K562 (cell line): ENCODE measurements around the gene SYTL2. TPM values are rescaled to one million over a fixed set of nuclear protein-coding genes. Genes with fewer than 3 reads are reported as not detected.

Source experiments
- ATAC-seq: fragments of 200-7000 bp; cut with Tn5 transposase; 3 replicates; pipeline ENCODE4 v1.9.1; 2020; ENCODE audit warnings: moderate library complexity
- BruUV-seq: library from RNA; stranded (reverse); fragments of 400-500 nt; replicated peaks from 2 replicates; lab custom pipeline; 2021; lab: Mats Ljungman, UMichigan
- CTCF ChIA-PET: fragments of 300-600 bp; formaldehyde crosslinking; extraction: SDS; loops from one replicate; lab custom pipeline; 2021; ENCODE audit warnings: low intra/inter-chr PET ratio; lab: Yijun Ruan, JAX
- POLR2A ChIA-PET: fragments of 300-600, 350-650 bp; sonication (Branson Sonifier 250); formaldehyde crosslinking; extraction: SDS; loops from one replicate; lab custom pipeline; 2021; ENCODE audit warnings: antibody characterized with exemption, inconsistent platforms; lab: Yijun Ruan, JAX
- DNase-seq, 4 experiments: peaks; one replicate each; pipeline versions ENCODE4 v3.0.0 to v3.0.0-alpha.2; 2011 to 2018; ENCODE audit warnings: low spot score in 3 of 4, mixed read lengths in 3 of 4; ENCODE audit errors: extremely low read depth in 1 of 4
- FAIRE-seq: peaks from 2 replicates; lab custom pipeline; 2011; peaks lifted over from hg19 to GRCh38; lab: Jason Lieb, UNC
- H2AFZ ChIP-seq: 2 replicates; pipeline ENCODE4 v1.6.0; 2011; ENCODE audit warnings: low read depth, low read length, control low read depth, inconsistent platforms
- H3K27ac ChIP-seq: fragments of 200-600 bp; 3 replicates; pipeline ENCODE4 v1.8.0; 2011; ENCODE audit warnings: low read depth, mild to moderate bottlenecking, control low read depth, inconsistent platforms, low read length, moderate library complexity, mixed read lengths; ENCODE audit errors: extremely low read depth
- H3K27me3 ChIP-seq, 2 experiments: fragments of 300-600 bp in 1 of 2; 2 replicates in 1 of 2; 3 replicates in 1 of 2; pipeline versions ENCODE4 v1.6.0 to v1.8.0; 2011; ENCODE audit warnings: inconsistent platforms in 2 of 2, low read length in 2 of 2, mild to moderate bottlenecking in 1 of 2, mixed read lengths in 1 of 2, moderate library complexity in 1 of 2; ENCODE audit not compliant: control insufficient read depth in 2 of 2, insufficient read depth in 2 of 2
- H3K36me3 ChIP-seq: fragments of 300-600 bp; 3 replicates; pipeline ENCODE4 v1.8.0; 2011; ENCODE audit warnings: mild to moderate bottlenecking, low read length, inconsistent platforms; ENCODE audit not compliant: control insufficient read depth, insufficient read depth
- H3K4me1 ChIP-seq, 2 experiments: fragments of 200-600 bp in 1 of 2; replicated peaks in 1 of 2; 2 replicates in 1 of 2; 3 replicates in 1 of 2; pipeline versions ENCODE4 v1.5.1 to v1.8.0; 2011; ENCODE audit warnings: inconsistent platforms in 2 of 2, low read length in 2 of 2, mild to moderate bottlenecking in 1 of 2, mixed read lengths in 1 of 2, moderate library complexity in 1 of 2; ENCODE audit not compliant: control insufficient read depth in 2 of 2, insufficient read depth in 2 of 2
- H3K4me2 ChIP-seq: 2 replicates; pipeline ENCODE4 v1.6.1; 2011; ENCODE audit warnings: low read length, control low read depth, inconsistent platforms, mixed read lengths; ENCODE audit not compliant: insufficient read depth
- H3K4me3 ChIP-seq: fragments of 200-600 bp; sonication (generic), shearing (Covaris generic); 2 replicates; pipeline ENCODE4 v1.5.1; 2016; ENCODE audit warnings: control low read depth, inconsistent platforms
- H3K79me2 ChIP-seq: fragments of 200-600 bp; 3 replicates; pipeline ENCODE4 v1.8.0; 2011; ENCODE audit warnings: low read length, inconsistent platforms; ENCODE audit not compliant: control insufficient read depth, insufficient read depth
- H3K9ac ChIP-seq, 2 experiments: 2 replicates each; pipeline versions ENCODE4 v1.6.0 to v1.6.1; 2011; ENCODE audit warnings: low read depth in 2 of 2, low read length in 2 of 2, control low read depth in 1 of 2, inconsistent platforms in 1 of 2, mild to moderate bottlenecking in 1 of 2, mixed read lengths in 1 of 2; ENCODE audit not compliant: insufficient read depth in 1 of 2
- H3K9me1 ChIP-seq: one replicate; pipeline ENCODE4 v1.6.0; 2011; ENCODE audit warnings: inconsistent platforms, mild to moderate bottlenecking, low read length, moderate library complexity; ENCODE audit not compliant: control insufficient read depth, insufficient read depth
- H3K9me3 ChIP-seq: replicated peaks from 2 replicates; pipeline ENCODE4 v1.5.1; 2011; ENCODE audit warnings: low read depth, low read length, inconsistent platforms; ENCODE audit not compliant: control insufficient read depth, insufficient read depth
- H4K20me1 ChIP-seq: replicated peaks from 2 replicates; pipeline ENCODE4 v1.6.1; 2011; ENCODE audit warnings: low read length, inconsistent platforms, mixed read lengths; ENCODE audit not compliant: control insufficient read depth, insufficient read depth
- E2F5 ChIP-seq: sonication (generic); formaldehyde crosslinking; IDR thresholded peaks from 2 replicates; pipeline ENCODE4 v1.8.0; 2022; ENCODE audit warnings: mild to moderate bottlenecking, missing genetic modification reagents
- GTF2E2 ChIP-seq: fragments of 200-800 bp; sonication (Bioruptor generic); IDR thresholded peaks from 2 replicates; pipeline ENCODE4 v1.6.1; 2016; ENCODE audit warnings: missing genetic modification characterization, missing compliant biosample characterization
- RBM25 ChIP-seq: fragments of 200-400 bp; formaldehyde crosslinking; IDR thresholded peaks from 2 replicates; pipeline ENCODE4 v1.6.1; 2018; ENCODE audit warnings: low read length, low read depth, moderate library complexity; ENCODE audit not compliant: severe bottlenecking
- SETDB1 ChIP-seq: IDR thresholded peaks from one replicate; pipeline ENCODE4 v1.6.1; 2012; ENCODE audit warnings: low read length, control low read depth, inconsistent platforms
- WGBS: fragments of 100-300 bp; shearing (Covaris generic); methylation state at CpG from one replicate; pipeline ENCODE4 v1.1.6; 2016; ENCODE audit warnings: low coverage, mixed read lengths; ENCODE audit not compliant: insufficient coverage; ENCODE audit errors: missing lambda C conversion rate; 5-methylcytosine and 5-hydroxymethylcytosine counted together
- in situ Hi-C: fragments of 300-500 bp; cut with MboI; formaldehyde crosslinking; loops from 4 replicates; pipeline ENCODE4 v1.15.0; 2018; ENCODE audit warnings: inconsistent platforms, mixed read lengths
- intact Hi-C: fragments of 100-400 bp; cut with micrococcal nuclease; formaldehyde crosslinking; loops from 2 replicates; pipeline ENCODE4 v1.14.2; 2022
- polyA plus RNA-seq, 8 experiments: library from polyadenylated mRNA; depleted of rRNA in 4 of 8; stranded (reverse) in 5 of 8; unstranded in 3 of 8; fragments of >200 nt; fragmentation: Nextera tagmentation in 2 of 8; fragmentation: Illumina TruSeq in 1 of 8; extraction: Ambion mirVana in 2 of 8; extraction: Trizol in 1 of 8; gene quantifications; 2 replicates each; pipeline versions ENCODE4 v1.2.1 to v1.2.3, GENCODE V29; 2011 to 2014; ENCODE audit warnings: inconsistent platforms in 1 of 8, missing spikeins in 1 of 8
- total RNA-seq, 7 experiments: library from RNA; depleted of rRNA in 6 of 7; stranded (reverse); fragments of >200 nt in 6 of 7; fragmentation: Illumina TruSeq in 2 of 7; extraction: Trizol in 2 of 7; gene quantifications; 2 replicates each; pipeline versions ENCODE4 v1.2.1 to v1.2.3, GENCODE V29; 2011 to 2021; ENCODE audit warnings: low replicate concordance in 1 of 7
- TF ChIP-seq, protein P1 (sequence below): fragments of 250-450 bp; sonication (Bioruptor Pico); IDR thresholded peaks from 2 replicates; pipeline ENCODE4 v1.4.0; 2020; ENCODE audit warnings: mild to moderate bottlenecking

SYTL2 gene
- total and polyA plus RNA-seq, 9 of the 15 experiments (the other 6 are each of a cell fraction or from before 2014, with no cell fraction given): 0.05 to 0.57 (median 0.35) TPM

DNA sequence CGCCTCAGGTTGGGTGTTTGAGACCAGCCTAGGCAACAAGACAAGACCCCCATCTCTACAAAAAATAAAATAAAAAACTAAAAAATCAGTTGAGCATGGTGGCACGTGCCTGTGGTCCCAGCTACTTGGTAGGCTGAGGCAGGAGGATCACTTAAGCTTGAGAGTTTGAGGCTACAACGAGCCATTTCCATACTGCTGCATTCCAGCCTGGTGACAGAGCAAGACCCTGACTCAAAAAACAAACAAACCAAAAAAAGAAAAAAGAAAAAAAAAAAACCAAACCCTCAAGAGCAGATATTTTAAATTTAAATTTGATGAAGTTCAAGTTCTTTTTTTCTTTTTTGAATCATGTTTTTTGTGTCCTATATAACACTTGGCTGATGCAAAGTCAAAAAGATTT, 37.1 kb upstream of the SYTL2 start:
- no peaks in the 10 kb centered on the region for H3K79me2 ChIP-seq
- no peaks in the 10 kb centered on the region for H3K27me3 ChIP-seq
- no peaks in the 10 kb centered on the region for H3K9me3 ChIP-seq
- CTCF ChIA-PET: no interaction called here
- H3K4me2 ChIP-seq: no peak overlapping the region
- no TSS peak for BruUV-seq
- H3K9ac ChIP-seq: no peak overlapping the region
- POLR2A ChIA-PET: no interaction called here
- no peak overlapping the region for H3K4me3 ChIP-seq
- H3K27ac ChIP-seq: no peak overlapping the region
- ATAC-seq: no peak
- no peaks in the 10 kb centered on the region for H3K9me1 ChIP-seq
- no peak overlapping the region for H2AFZ ChIP-seq
- no peak for DNase-seq
- in situ Hi-C loops (no loop called here), intact Hi-C loops (no loop called here)
- no peaks in the 10 kb centered on the region for H3K4me1 ChIP-seq
- no peak for FAIRE-seq
- WGBS: 3% methylated on average over 3 of the region's 3 CpGs
- no peaks in the 10 kb centered on the region for H4K20me1 ChIP-seq
- TF ChIP-seq GTF2E2 (tag) (no peak), E2F5 (no peak)
- TF ChIP-seq, protein P1, sequence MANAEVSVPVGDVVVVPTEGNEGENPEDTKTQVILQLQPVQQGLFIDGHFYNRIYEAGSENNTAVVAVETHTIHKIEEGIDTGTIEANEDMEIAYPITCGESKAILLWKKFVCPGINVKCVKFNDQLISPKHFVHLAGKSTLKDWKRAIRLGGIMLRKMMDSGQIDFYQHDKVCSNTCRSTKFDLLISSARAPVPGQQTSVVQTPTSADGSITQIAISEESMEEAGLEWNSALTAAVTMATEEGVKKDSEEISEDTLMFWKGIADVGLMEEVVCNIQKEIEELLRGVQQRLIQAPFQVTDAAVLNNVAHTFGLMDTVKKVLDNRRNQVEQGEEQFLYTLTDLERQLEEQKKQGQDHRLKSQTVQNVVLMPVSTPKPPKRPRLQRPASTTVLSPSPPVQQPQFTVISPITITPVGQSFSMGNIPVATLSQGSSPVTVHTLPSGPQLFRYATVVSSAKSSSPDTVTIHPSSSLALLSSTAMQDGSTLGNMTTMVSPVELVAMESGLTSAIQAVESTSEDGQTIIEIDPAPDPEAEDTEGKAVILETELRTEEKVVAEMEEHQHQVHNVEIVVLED: no peak
- H3K36me3 ChIP-seq: no peaks in the 10 kb centered on the region

GRCh38 chr11:85847436-85847835, 36.5 kb upstream of the SYTL2 start:
- Histone ChIP-seq H4K20me1 (no peaks in the 10 kb centered on the region), H3K9me3 (no peaks in the 10 kb centered on the region), H3K4me1 (no peaks in the 10 kb centered on the region), H3K79me2 (no peaks in the 10 kb centered on the region), H3K9me1 (no peaks in the 10 kb centered on the region), H3K4me2 (no peak overlapping the region), H3K27ac (no peak overlapping the region), H3K4me3 (no peak overlapping the region), H3K9ac (no peak overlapping the region), H2AFZ (no peak overlapping the region), H3K36me3 (no peaks in the 10 kb centered on the region), H3K27me3 (no peaks in the 10 kb centered on the region)
- in situ Hi-C loops (no loop called here), intact Hi-C loops (no loop called here)
- FAIRE-seq: no peak
- no peak for DNase-seq
- TF ChIP-seq RBM25 (peak; percentile 14), SETDB1 (no peak)
- POLR2A ChIA-PET: no interaction called here
- no TSS peak for BruUV-seq
- CTCF ChIA-PET: no interaction called here
- ATAC-seq: no peak
